CD14-positive monocyte (primary cell): ENCODE results near the gene PRRC2B. TPM values are rescaled to one million over a fixed set of nuclear protein-coding genes. Genes with fewer than 3 reads are reported as not detected.
"Not testable (repeated sequence)": the region's sequence is repeated elsewhere in the genome, so short reads cannot be mapped to it uniquely, and the experiment has no call there.

ENCODE experiments used
- DNase-seq, 3 donors: peaks; one replicate each; pipeline ENCODE4 v3.0.0-alpha.2; 2011 to 2022
- H2AFZ ChIP-seq: 2 replicates; pipeline ENCODE4 v1.6.0; 2012; ENCODE audit warnings: mild to moderate bottlenecking, low read depth, low read length, inconsistent platforms; ENCODE audit not compliant: insufficient read depth, poor library complexity, severe bottlenecking
- H3K27ac ChIP-seq, 2 donors: 1 replicate in 1 of 2; 2 replicates in 1 of 2; pipeline ENCODE4 v1.5.1; 2012 to 2013; ENCODE audit warnings: low read length in 2 of 2, control low read depth in 1 of 2, inconsistent platforms in 1 of 2, low read depth in 1 of 2, mild to moderate bottlenecking in 1 of 2
- H3K27me3 ChIP-seq, 2 donors: one replicate each; pipeline versions ENCODE4 v1.6.0 to v1.6.1; 2011 to 2013; ENCODE audit warnings: low read length in 2 of 2; ENCODE audit not compliant: control insufficient read depth in 2 of 2, insufficient read depth in 2 of 2
- H3K36me3 ChIP-seq, 2 donors: replicated peaks in 1 of 2; 1 replicate in 1 of 2; 2 replicates in 1 of 2; pipeline versions ENCODE4 v1.5.1 to v1.6.1; 2012 to 2013; ENCODE audit warnings: low read length in 2 of 2, control low read depth in 1 of 2, inconsistent platforms in 1 of 2, mild to moderate bottlenecking in 1 of 2; ENCODE audit not compliant: insufficient read depth in 2 of 2, control insufficient read depth in 1 of 2
- H3K4me1 ChIP-seq, 2 donors: 1 replicate in 1 of 2; 2 replicates in 1 of 2; pipeline versions ENCODE4 v1.5.1 to v1.6.1; 2012 to 2013; ENCODE audit warnings: low read length in 2 of 2, control low read depth in 1 of 2, inconsistent platforms in 1 of 2, mild to moderate bottlenecking in 1 of 2, moderate library complexity in 1 of 2; ENCODE audit not compliant: insufficient read depth in 2 of 2, control insufficient read depth in 1 of 2
- H3K4me2 ChIP-seq: replicated peaks from 2 replicates; pipeline ENCODE3; 2012; ENCODE audit warnings: low read length, moderate library complexity, mild to moderate bottlenecking; ENCODE audit not compliant: poor library complexity, severe bottlenecking; ENCODE audit errors: extremely low read depth
- H3K4me3 ChIP-seq, 3 experiments: fragments of 200-600 bp in 1 of 3; sonication (generic) in 1 of 3; replicated peaks in 1 of 3; 1 replicate in 2 of 3; 2 replicates in 1 of 3; pipeline ENCODE4 v1.5.1; 2011 to 2013; ENCODE audit warnings: low read length in 3 of 3, mild to moderate bottlenecking in 3 of 3, control low read depth in 2 of 3, low read depth in 2 of 3, inconsistent platforms in 1 of 3, moderate library complexity in 1 of 3
- H3K79me2 ChIP-seq: 2 replicates; pipeline ENCODE4 v1.6.0; 2012; ENCODE audit warnings: mild to moderate bottlenecking, control low read depth, inconsistent platforms, low read length, moderate library complexity; ENCODE audit not compliant: insufficient read depth
- H3K9ac ChIP-seq: 2 replicates; pipeline ENCODE4 v1.6.0; 2017; ENCODE audit warnings: low read length, mild to moderate bottlenecking; ENCODE audit not compliant: insufficient read depth, poor library complexity, severe bottlenecking
- H3K9me3 ChIP-seq, 2 donors: replicated peaks in 1 of 2; 1 replicate in 1 of 2; 2 replicates in 1 of 2; pipeline versions ENCODE4 v1.5.1 to v1.6.1; 2012 to 2013; ENCODE audit warnings: low read length in 2 of 2, control low read depth in 1 of 2; ENCODE audit not compliant: control insufficient read depth in 1 of 2, insufficient read depth in 1 of 2
- H4K20me1 ChIP-seq: 2 replicates; pipeline ENCODE4 v1.6.0; 2012; ENCODE audit warnings: mild to moderate bottlenecking, low read length, control low read depth, moderate library complexity; ENCODE audit not compliant: insufficient read depth
- H3K27ac Mint-ChIP-seq, 7 donors: one replicate each; pipeline ENCODE4 v1.8.0; 2020; ENCODE audit warnings: mild to moderate bottlenecking in 7 of 7, mixed read lengths in 7 of 7, moderate library complexity in 6 of 7, inconsistent platforms in 2 of 7
- H3K27me3 Mint-ChIP-seq, 3 donors: one replicate each; pipeline ENCODE4 v1.8.0; 2021 to 2022; ENCODE audit warnings: low read depth in 3 of 3, mild to moderate bottlenecking in 3 of 3, mixed read lengths in 3 of 3, moderate library complexity in 3 of 3, inconsistent platforms in 1 of 3
- H3K36me3 Mint-ChIP-seq, 2 donors: one replicate each; pipeline ENCODE4 v1.8.0; 2020; ENCODE audit warnings: mixed read lengths in 2 of 2, inconsistent platforms in 1 of 2, mild to moderate bottlenecking in 1 of 2
- H3K4me1 Mint-ChIP-seq: one replicate; pipeline ENCODE4 v1.8.0; 2020; ENCODE audit warnings: mild to moderate bottlenecking, mixed read lengths
- H3K4me3 Mint-ChIP-seq, 2 donors: one replicate each; pipeline ENCODE4 v1.8.0; 2020; ENCODE audit warnings: mild to moderate bottlenecking in 2 of 2, mixed read lengths in 2 of 2, moderate library complexity in 1 of 2
- H3K9me3 Mint-ChIP-seq, 7 donors: one replicate each; pipeline ENCODE4 v1.8.0; 2020 to 2022; ENCODE audit warnings: mixed read lengths in 7 of 7, mild to moderate bottlenecking in 6 of 7, moderate library complexity in 6 of 7, inconsistent platforms in 2 of 7
- CTCF ChIP-seq: fragments of 200-600 bp; IDR thresholded peaks from one replicate; pipeline ENCODE4 v1.8.0; 2022; ENCODE audit warnings: antibody characterized with exemption, mild to moderate bottlenecking
- WGBS: methylation state at CpG from one replicate; pipeline ENCODE4 v1.1.5; 2013; ENCODE audit warnings: missing lambda C conversion rate; ENCODE audit not compliant: insufficient coverage; 5-methylcytosine and 5-hydroxymethylcytosine counted together
- intact Hi-C, 2 donors: fragments of 100-400 bp; cut with micrococcal nuclease; formaldehyde crosslinking; loops; one replicate each; pipeline versions ENCODE4 v1.15.0 to v1.15.1; 2023
- polyA plus RNA-seq, 3 donors: library from polyadenylated mRNA; depleted of rRNA in 1 of 3; unstranded in 2 of 3; stranded (reverse) in 1 of 3; fragments of 300-500 nt in 2 of 3; fragments of >200 nt in 1 of 3; fragmentation: Illumina TruSeq in 2 of 3; gene quantifications; 1 replicate in 2 of 3; 2 replicates in 1 of 3; pipeline ENCODE4 v1.2.3, GENCODE V29; 2012 to 2021

PRRC2B gene
- polyA plus RNA-seq, 3 donors: 2.8 to 36.2 (median 8.6) TPM

GRCh38 chr9:131469951-131470350, 76.1 kb downstream of the PRRC2B start:
- Histone ChIP-seq H3K4me3 (no peak overlapping the region), H3K4me2 (no peak overlapping the region), H3K9me3 (no peaks in the 10 kb centered on the region), H3K9ac (no peak overlapping the region), H2AFZ (no peak overlapping the region), H3K27me3 (no peaks in the 10 kb centered on the region), H3K4me1 (no peaks in the 10 kb centered on the region), H3K36me3 (peaks cover 92 to 99% of the 10 kb centered on the region in 2 donors), H3K27ac (no peak overlapping the region), H4K20me1 (peaks cover 69% of the 10 kb centered on the region), H3K79me2 (peaks cover 17% of the 10 kb centered on the region)
- peak overlapping the region in 1 of 7 donors; percentile 52 for H3K27ac Mint-ChIP-seq
- H3K4me1 Mint-ChIP-seq: no peaks in the 10 kb centered on the region
- intact Hi-C loops: no loop called here
- H3K9me3 Mint-ChIP-seq: peaks cover 0 to 2% (median 0%) of the 10 kb centered on the region in 7 donors
- no peaks in the 10 kb centered on the region for H3K27me3 Mint-ChIP-seq
- no peak for DNase-seq
- 97% methylated on average over 13 of the region's 16 CpGs for WGBS
- no peak for TF ChIP-seq CTCF
- H3K4me3 Mint-ChIP-seq: no peak overlapping the region
- peaks cover 80 to 95% of the 10 kb centered on the region in 2 donors for H3K36me3 Mint-ChIP-seq

- no peak overlapping the region for H3K4me2 ChIP-seq
- H3K9ac ChIP-seq: no peak overlapping the region
- Mint-ChIP-seq H3K4me1 (no peaks in the 10 kb centered on the region), H3K27ac (peak overlapping the region in 1 of 7 donors; percentile 48), H3K27me3 (no peaks in the 10 kb centered on the region), H3K9me3 (peaks cover 0 to 2% (median 0%) of the 10 kb centered on the region in 7 donors), H3K36me3 (peaks cover 80 to 95% of the 10 kb centered on the region in 2 donors), H3K4me3 (no peak overlapping the region)
- DNase-seq: no peak
- intact Hi-C loops: no loop called here
- peaks cover 92 to 99% of the 10 kb centered on the region in 2 donors for H3K36me3 ChIP-seq
- TF ChIP-seq CTCF: no peak
- H4K20me1 ChIP-seq: peaks cover 72% of the 10 kb centered on the region
- peaks cover 16% of the 10 kb centered on the region for H3K79me2 ChIP-seq
- no peak overlapping the region for H2AFZ ChIP-seq
- no peaks in the 10 kb centered on the region for H3K27me3 ChIP-seq
- WGBS: 96% methylated on average over 8 of the region's 12 CpGs
- H3K9me3 ChIP-seq: no peaks in the 10 kb centered on the region
- no peak overlapping the region for H3K27ac ChIP-seq
- no peak overlapping the region for H3K4me3 ChIP-seq
- no peaks in the 10 kb centered on the region for H3K4me1 ChIP-seq
These were observed 76.7 kb downstream of the PRRC2B start for GRCh38 chr9:131470581-131470991.

GRCh38 chr9:131472085-131472484, 78.2 kb downstream of the PRRC2B start:
- H3K4me3 Mint-ChIP-seq, H2AFZ ChIP-seq, H3K9me3 ChIP-seq, H3K4me1 Mint-ChIP-seq, H3K27me3 ChIP-seq, H3K4me3 ChIP-seq, H3K79me2 ChIP-seq, H3K4me1 ChIP-seq, H3K27ac Mint-ChIP-seq, H3K9ac ChIP-seq, H3K27ac ChIP-seq, H3K9me3 Mint-ChIP-seq, DNase-seq, H3K27me3 Mint-ChIP-seq, intact Hi-C loops, H3K4me2 ChIP-seq: not testable (repeated sequence)
- H3K36me3 ChIP-seq: peaks cover 95 to 99% of the 10 kb centered on the region in 2 donors
- no CpG with 5 or more reads among the region's 5 CpGs for WGBS
- peaks cover 86 to 95% of the 10 kb centered on the region in 2 donors for H3K36me3 Mint-ChIP-seq
- peaks cover 85% of the 10 kb centered on the region for H4K20me1 ChIP-seq
